Pancreas (tissue), 10 donors: ENCODE data around the gene HIF1A. TPM values are rescaled to one million over a fixed set of nuclear protein-coding genes. Genes with fewer than 3 reads are reported as not detected.
A peak's percentile ranks its signal among the peaks of the same experiment; 100 is the strongest.

Experiments used
- ATAC-seq, 4 donors: fragments of 200-7000 bp; cut with Tn5 transposase; one replicate each; pipeline versions ENCODE4 v1.8.0 to v1.9.1; 2020; ENCODE audit warnings: mild to moderate bottlenecking in 4 of 4, moderate library complexity in 4 of 4
- DNase-seq, 6 donors: peaks; one replicate each; pipeline ENCODE4 v3.0.0-alpha.2; 2020
- FAIRE-seq: peaks from 2 replicates; lab custom pipeline; 2012; peaks lifted over from hg19 to GRCh38; lab: Jason Lieb, UNC
- H3K27ac ChIP-seq, 4 donors: fragments of 200-600 bp; sonication (generic); 1 replicate in 3 of 4; 2 replicates in 1 of 4; pipeline versions ENCODE4 v1.5.0 to v1.8.0; 2020
- H3K27me3 ChIP-seq, 4 donors: fragments of 200-600 bp; one replicate each; pipeline ENCODE4 v1.8.0; 2021
- H3K36me3 ChIP-seq, 3 donors: fragments of 200-600 bp; sonication (generic) in 1 of 3; one replicate each; pipeline versions ENCODE4 v1.5.0 to v1.8.0; 2020 to 2021
- H3K4me1 ChIP-seq, 3 donors: fragments of 200-600 bp; one replicate each; pipeline ENCODE4 v1.8.0; 2021
- H3K4me3 ChIP-seq, 4 donors: fragments of 200-600 bp; sonication (generic) in 2 of 4; one replicate each; pipeline versions ENCODE4 v1.5.0 to v1.8.0; 2020 to 2021
- H3K9me3 ChIP-seq, 4 donors: fragments of 200-600 bp; one replicate each; pipeline ENCODE4 v1.8.0; 2021
- WGBS, 2 donors: extraction: QIAGEN DNeasy Blood & Tissue Kit; methylation state at CpG; one replicate each; pipeline ENCODE4 v1.1.7; 2013; 5-methylcytosine and 5-hydroxymethylcytosine counted together
- intact Hi-C, 3 donors: fragments of 100-400 bp; cut with DNase I; formaldehyde crosslinking; loops; one replicate each; pipeline versions ENCODE4 v1.11.1 to v1.14.2; 2022
- polyA plus RNA-seq, 2 donors: library from polyadenylated mRNA; stranded (reverse); fragments of 200-250 nt; gene quantifications; one replicate each; pipeline ENCODE4 v1.2.3, GENCODE V29; 2013
- total RNA-seq, 6 donors: library from RNA; stranded (reverse); fragmentation: NEBNext Ultra II Directional in 4 of 6; extraction: Animal tissue kit (Norgen Biotek cat#: 25700) in 4 of 6; gene quantifications; one replicate each; pipeline versions ENCODE4 v1.2.1 to v1.2.4, GENCODE V29; 2021 to 2023
- TF ChIP-seq, protein P1 (sequence below), 4 donors: fragments of 200-600 bp; sonication (generic) in 3 of 4; IDR thresholded peaks; one replicate each; pipeline versions ENCODE4 v1.5.0 to v1.8.0; 2021; ENCODE audit warnings: antibody characterized with exemption in 4 of 4
- donor health status: healthy with polysubstance abuse.
- donor health status: DM: no; HTN: no; CAD: no; lungs with moderate emphysema.
- donor health status: DM: no; HTN: no; CAD: no.
- donor health status: control.
- donor health status: control.
- donor health status: Bipolar disorder and iron deficiency.
- donor health status: DM: yes; HTN: yes; CAD: no.
- donor health status: DM: no; HTN: no; CAD: no.
- donor health status: DM: no; HTN: no; CAD: no.
- donor health status: DM: yes; HTN: yes; CAD: no.

The HIF1A gene
- total and polyA plus RNA-seq, 8 donors = 10.6 to 97.4 (median 27.0) TPM

DNA sequence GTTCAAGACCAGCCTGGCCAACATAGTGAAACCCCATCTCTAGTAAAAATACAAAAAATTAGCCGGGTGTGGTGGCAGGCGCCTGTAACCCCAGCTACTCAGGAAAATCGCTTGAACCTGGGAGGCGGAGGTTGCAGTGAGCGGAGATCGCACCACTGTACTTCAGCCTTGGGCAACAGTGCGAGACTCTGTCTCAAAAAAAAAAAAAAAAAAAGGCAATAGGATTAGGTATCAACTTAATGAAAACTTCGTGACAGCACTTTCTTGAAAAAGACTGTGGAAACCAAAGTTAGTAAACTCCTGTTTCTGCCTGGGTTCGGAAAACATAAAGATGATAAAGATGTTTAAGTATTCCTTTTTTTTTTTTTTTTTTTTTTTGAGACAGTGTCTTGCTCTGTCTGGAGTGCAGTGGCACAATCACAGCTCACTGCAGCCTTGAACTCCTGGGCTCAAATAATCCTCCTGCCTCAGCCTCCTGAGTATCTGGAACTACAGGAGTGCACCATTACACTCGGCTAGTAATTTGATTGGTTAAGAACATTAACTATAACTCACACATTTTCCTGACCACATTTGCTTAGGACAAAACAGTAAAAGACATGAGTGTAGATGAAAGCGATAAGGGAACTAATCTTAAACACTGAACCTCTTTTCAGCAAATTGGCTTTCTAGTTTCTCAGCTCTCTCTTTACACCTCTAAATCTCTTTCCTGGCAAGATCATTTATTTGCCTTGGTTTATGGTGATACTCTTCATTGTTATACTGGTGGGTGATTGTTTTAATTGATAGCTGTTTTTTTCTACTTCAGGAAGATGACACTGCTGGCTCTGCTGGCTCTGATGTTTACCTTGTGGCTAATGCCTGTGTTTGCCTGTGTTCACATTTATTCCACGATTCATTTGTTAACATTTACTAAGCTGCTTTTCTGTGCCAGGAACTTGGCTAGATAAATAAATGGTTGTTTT lies 15.8 kb downstream of the HIF1A start:
- peak in 3 of 4 donors; percentile 58 to 65 (median 62) for ATAC-seq
- DNase-seq = no peak
- H3K36me3 ChIP-seq = no peaks in the 10 kb centered on the region
- no peaks in the 10 kb centered on the region for H3K27me3 ChIP-seq
- peaks cover 0 to 53% (median 16%) of the 10 kb centered on the region in 3 donors for H3K4me1 ChIP-seq
- H3K27ac ChIP-seq = no peak overlapping the region
- FAIRE-seq = no peak
- no peak overlapping the region for H3K4me3 ChIP-seq
- WGBS, 2 donors = 76 to 78% methylated on average over 12 of the region's 12 CpGs
- no peaks in the 10 kb centered on the region for H3K9me3 ChIP-seq
- TF ChIP-seq, protein P1, sequence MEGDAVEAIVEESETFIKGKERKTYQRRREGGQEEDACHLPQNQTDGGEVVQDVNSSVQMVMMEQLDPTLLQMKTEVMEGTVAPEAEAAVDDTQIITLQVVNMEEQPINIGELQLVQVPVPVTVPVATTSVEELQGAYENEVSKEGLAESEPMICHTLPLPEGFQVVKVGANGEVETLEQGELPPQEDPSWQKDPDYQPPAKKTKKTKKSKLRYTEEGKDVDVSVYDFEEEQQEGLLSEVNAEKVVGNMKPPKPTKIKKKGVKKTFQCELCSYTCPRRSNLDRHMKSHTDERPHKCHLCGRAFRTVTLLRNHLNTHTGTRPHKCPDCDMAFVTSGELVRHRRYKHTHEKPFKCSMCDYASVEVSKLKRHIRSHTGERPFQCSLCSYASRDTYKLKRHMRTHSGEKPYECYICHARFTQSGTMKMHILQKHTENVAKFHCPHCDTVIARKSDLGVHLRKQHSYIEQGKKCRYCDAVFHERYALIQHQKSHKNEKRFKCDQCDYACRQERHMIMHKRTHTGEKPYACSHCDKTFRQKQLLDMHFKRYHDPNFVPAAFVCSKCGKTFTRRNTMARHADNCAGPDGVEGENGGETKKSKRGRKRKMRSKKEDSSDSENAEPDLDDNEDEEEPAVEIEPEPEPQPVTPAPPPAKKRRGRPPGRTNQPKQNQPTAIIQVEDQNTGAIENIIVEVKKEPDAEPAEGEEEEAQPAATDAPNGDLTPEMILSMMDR (IDR thresholded peaks at IDR 0.05) = no peak
- intact Hi-C loops = no loop called here

DNA sequence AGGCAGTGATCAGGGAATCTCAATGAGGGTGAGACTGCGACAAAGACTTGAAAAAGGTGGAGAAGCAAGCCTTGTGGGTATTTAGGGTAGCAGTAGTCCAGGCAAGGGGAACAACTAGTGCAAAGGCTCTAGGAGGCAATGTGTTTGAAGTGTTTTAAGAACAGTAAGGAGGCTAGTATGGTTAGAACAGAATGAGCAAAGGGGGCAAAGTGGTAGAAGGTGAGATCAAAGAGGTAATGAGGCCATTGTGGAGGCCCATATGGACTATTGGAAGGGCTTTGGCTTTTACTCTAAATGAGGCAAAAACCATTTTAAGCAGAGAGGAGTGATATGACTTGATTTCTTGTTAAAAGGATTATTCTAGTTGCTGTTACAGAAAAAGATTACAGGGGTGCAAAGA lies 16.8 kb downstream of the HIF1A start:
- no peaks in the 10 kb centered on the region for H3K36me3 ChIP-seq
- intact Hi-C loops = no loop called here
- DNase-seq (no peak), FAIRE-seq (no peak), ATAC-seq (no peak)
- no peak overlapping the region for H3K4me3 ChIP-seq
- H3K9me3 ChIP-seq = no peaks in the 10 kb centered on the region
- no peak overlapping the region for H3K27ac ChIP-seq
- H3K27me3 ChIP-seq = no peaks in the 10 kb centered on the region
- H3K4me1 ChIP-seq = peaks cover 0 to 54% (median 26%) of the 10 kb centered on the region in 3 donors
- WGBS, 2 donors = 100% methylated on average over 1 of the region's 1 CpG
- TF ChIP-seq, protein P1 (IDR thresholded peaks at IDR 0.05) = no peak

DNA sequence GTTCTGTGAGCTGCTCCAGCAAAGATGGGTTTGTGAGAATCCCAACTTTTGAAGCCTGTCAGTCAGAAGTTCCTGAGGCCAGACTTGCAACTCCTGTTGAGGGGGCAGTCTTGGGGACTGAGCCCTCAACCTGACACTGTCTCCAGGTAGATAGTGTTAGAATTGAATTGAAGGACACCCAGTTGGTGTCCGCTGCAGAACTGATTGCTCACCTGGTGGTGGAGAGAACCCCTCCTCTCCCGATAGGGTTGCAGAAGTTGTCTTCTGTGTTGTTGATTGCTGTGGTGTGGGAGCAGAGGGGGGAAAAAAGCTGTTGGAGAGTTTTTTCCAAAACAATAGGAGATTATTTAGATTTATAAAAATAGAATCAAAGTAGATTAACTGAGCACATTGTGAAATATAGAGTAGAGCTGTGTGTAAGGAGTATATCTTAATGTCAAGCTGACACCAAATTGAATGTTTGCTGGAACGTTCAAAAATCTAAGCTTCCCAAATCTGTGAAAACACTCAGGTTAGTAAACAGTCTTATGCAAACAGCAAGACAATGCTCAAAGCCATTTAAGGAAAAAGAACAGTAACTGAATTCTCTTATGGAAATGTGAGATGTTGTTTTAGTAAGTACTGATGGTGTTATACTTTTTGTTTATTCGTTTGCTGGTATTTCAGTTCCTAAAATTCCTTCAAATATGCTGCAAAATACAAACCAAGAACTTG lies 18.6 kb downstream of the HIF1A start:
- no peak for DNase-seq
- ATAC-seq = peak in 1 of 4 donors; percentile 26
- WGBS, 2 donors = 44 to 57% methylated on average over 4 of the region's 4 CpGs
- no peak overlapping the region for H3K27ac ChIP-seq
- no peaks in the 10 kb centered on the region for H3K27me3 ChIP-seq
- H3K36me3 ChIP-seq = no peaks in the 10 kb centered on the region
- H3K9me3 ChIP-seq = no peaks in the 10 kb centered on the region
- H3K4me1 ChIP-seq = peaks cover 0 to 58% (median 28%) of the 10 kb centered on the region in 3 donors
- FAIRE-seq = no peak
- intact Hi-C loops = no loop called here
- H3K4me3 ChIP-seq = no peak overlapping the region
- TF ChIP-seq, protein P1 (IDR thresholded peaks at IDR 0.05) = no peak

DNA sequence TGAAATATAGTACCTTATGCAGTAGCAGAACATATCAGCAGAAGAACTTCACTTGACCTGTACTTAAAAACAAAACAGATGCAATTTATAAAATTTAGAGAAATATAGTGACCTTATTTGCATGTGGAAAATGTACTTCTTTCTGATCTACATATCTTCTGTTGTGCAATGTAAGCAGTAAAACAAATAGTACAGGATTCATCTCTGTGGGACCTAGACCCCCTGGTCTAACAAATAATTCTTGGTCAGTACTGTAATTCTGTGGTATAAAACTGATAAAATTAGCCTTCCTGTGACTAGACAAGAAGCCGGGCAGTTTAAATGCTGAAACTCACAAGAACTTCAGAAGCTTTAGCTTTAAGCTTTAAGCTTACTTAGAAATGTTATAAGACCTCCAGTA lies 21.6 kb downstream of the HIF1A start:
- DNase-seq (no peak), ATAC-seq (no peak), FAIRE-seq (no peak)
- Histone ChIP-seq H3K9me3 (no peaks in the 10 kb centered on the region), H3K4me3 (no peak overlapping the region), H3K4me1 (peaks cover 0 to 46% (median 25%) of the 10 kb centered on the region in 3 donors), H3K27ac (no peak overlapping the region), H3K27me3 (no peaks in the 10 kb centered on the region), H3K36me3 (no peaks in the 10 kb centered on the region)
- intact Hi-C loops = no loop called here
- 85 to 89% methylated on average over 1 of the region's 1 CpG for WGBS, 2 donors
- TF ChIP-seq, protein P1 (IDR thresholded peaks at IDR 0.05) = no peak
